ENCODE data around the gene MOB3B.

GRCh38 chr9:27540502-27540901 lies 10.9 kb upstream of the MOB3B start:
- TF ChIP-seq RFX5 (IDR thresholded peaks at IDR 0.05; ENCODE audit: low read depth, low read length) (no peak), CTCF (IDR thresholded peaks at IDR 0.05 in 2 of 3, conservative IDR thresholded peaks at IDR 0.05 in 1 of 3; ENCODE audit: control insufficient read depth in 2 of 3, extremely low read depth in 1 of 3, insufficient read depth in 1 of 3, low read depth in 3 of 3, low read length in 3 of 3) (no peak), ZNF24 (IDR thresholded peaks at IDR 0.05) (no peak), RAD21 (IDR thresholded peaks at IDR 0.05; ENCODE audit: insufficient read depth, low read depth, low read length) (no peak), USF2 (IDR thresholded peaks at IDR 0.05; ENCODE audit: borderline replicate concordance, low read depth, low read length) (no peak), SREBF2 (IDR thresholded peaks at IDR 0.05; ENCODE audit: low read length) (no peak), EZH2 (IDR thresholded peaks at IDR 0.05; ENCODE audit: borderline replicate concordance, control insufficient read depth, low read depth, low read length) (no peak)

Data from GM12878 (cell line).